ENCODE measurements around the gene UBE2L3.

The UBE2L3 gene

GRCh38 chr22:21657360-21658032 lies 90.0 kb downstream of the UBE2L3 start (continued):
- TF ChIP-seq GLIS1 (tag by site-specific recombination; IDR thresholded peaks at IDR 0.05), result peak; percentile 47; the same call in 1 of the 2 replicates
- TF ChIP-seq ZNF510 (tag by site-specific recombination; IDR thresholded peaks at IDR 0.05; ENCODE audit: insufficient replicate concordance), result no peak
- peak; percentile 88; the same call in 1 of the 2 replicates for TF ChIP-seq HIC1 (tag by site-specific recombination; IDR thresholded peaks at IDR 0.05)
- TF ChIP-seq ZBTB11 (tag by site-specific recombination; conservative IDR thresholded peaks at IDR 0.05; ENCODE audit: low read depth), result peak; percentile 65
- peak; percentile 37; the same call in 1 of the 2 replicates for TF ChIP-seq ZNF76 (tag by site-specific recombination; IDR thresholded peaks at IDR 0.05; ENCODE audit: borderline replicate concordance, low read depth)
- TF ChIP-seq ZNF514 (tag by site-specific recombination; IDR thresholded peaks at IDR 0.05), result no peak
- TF ChIP-seq KLF10 (tag by site-specific recombination; IDR thresholded peaks at IDR 0.05), result peak; percentile 74; the same call in 1 of the 2 replicates
- peak; percentile 44; the same call in 1 of the 2 replicates for TF ChIP-seq PATZ1 (tag by site-specific recombination; IDR thresholded peaks at IDR 0.05)
- TF ChIP-seq KLF7 (tag by site-specific recombination; IDR thresholded peaks at IDR 0.05; ENCODE audit: borderline replicate concordance), result no peak
- TF ChIP-seq ZNF16 (tag by site-specific recombination; IDR thresholded peaks at IDR 0.05; ENCODE audit: low read depth), result no peak
- 0 out of 2 replicates have a peak, but pooled peaks have one; percentile 57 for TF ChIP-seq ZNF660 (tag by site-specific recombination; IDR thresholded peaks at IDR 0.05)
- TF ChIP-seq MEIS1 (CRISPR knock-in tag; IDR thresholded peaks at IDR 0.05; ENCODE audit: borderline replicate concordance), result no peak
- TF ChIP-seq ZNF555 (tag by site-specific recombination; conservative IDR thresholded peaks at IDR 0.05), result no peak
- TF ChIP-seq ZSCAN5A (tag by site-specific recombination; IDR thresholded peaks at IDR 0.05), result 0 out of 2 replicates have a peak, but pooled peaks have one; percentile 48
- TF ChIP-seq ZNF175 (tag by site-specific recombination; IDR thresholded peaks at IDR 0.05), result no peak
- TF ChIP-seq ZNF561 (tag by site-specific recombination; IDR thresholded peaks at IDR 0.05; ENCODE audit: borderline replicate concordance), result peak; percentile 85; the same call in 1 of the 2 replicates
- 0 out of 2 replicates have a peak, but pooled peaks have one; percentile 41 for TF ChIP-seq ZNF596 (tag by site-specific recombination; IDR thresholded peaks at IDR 0.05)

Data from HEK293 (cell line).